ENCODE data around the gene SIRPB2.
"Not testable (repeated sequence)": the region's sequence is repeated elsewhere in the genome, so short reads cannot be mapped to it uniquely, and the experiment has no call there.

SIRPB2 gene

GRCh38 chr20:1500496-1500895, 9.3 kb upstream of the SIRPB2 start:
- DNase-seq (ENCODE audit: low spot score) (no peak), FAIRE-seq (no peak)

GRCh38 chr20:1499528-1500420, 8.6 kb upstream of the SIRPB2 start:
- DNase-seq (ENCODE audit: low spot score) (no peak), FAIRE-seq (no peak)

DNA sequence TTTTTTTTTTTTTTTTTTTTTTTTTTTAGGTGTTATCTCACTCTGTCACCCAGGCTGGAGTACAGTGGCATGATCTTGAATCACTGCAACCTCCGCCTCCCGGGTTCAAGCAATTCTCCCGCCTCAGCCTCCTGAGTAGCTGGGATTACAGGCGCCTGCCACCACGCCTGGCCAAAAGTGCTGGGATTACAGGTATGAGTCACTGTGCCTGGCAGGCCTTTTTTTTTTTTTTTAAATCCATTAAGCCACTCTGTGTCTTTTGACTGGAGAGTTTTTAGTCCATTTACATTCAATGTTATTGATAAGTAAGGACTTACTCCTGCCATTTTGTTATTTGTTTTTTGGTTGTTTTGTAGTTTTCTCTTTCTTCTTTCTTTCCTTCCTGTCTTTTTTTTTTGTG, 6.2 kb upstream of the SIRPB2 start:
- FAIRE-seq; DNase-seq (ENCODE audit: low spot score): not testable (repeated sequence)

- no peak for FAIRE-seq
- DNase-seq (ENCODE audit: low spot score): no peak
These were observed 5.7 kb upstream of the SIRPB2 start for GRCh38 chr20:1496930-1497329.

GRCh38 chr20:1494436-1494835, 3.2 kb upstream of the SIRPB2 start:
- no peak for DNase-seq (ENCODE audit: low spot score)
- no peak for FAIRE-seq

DNA sequence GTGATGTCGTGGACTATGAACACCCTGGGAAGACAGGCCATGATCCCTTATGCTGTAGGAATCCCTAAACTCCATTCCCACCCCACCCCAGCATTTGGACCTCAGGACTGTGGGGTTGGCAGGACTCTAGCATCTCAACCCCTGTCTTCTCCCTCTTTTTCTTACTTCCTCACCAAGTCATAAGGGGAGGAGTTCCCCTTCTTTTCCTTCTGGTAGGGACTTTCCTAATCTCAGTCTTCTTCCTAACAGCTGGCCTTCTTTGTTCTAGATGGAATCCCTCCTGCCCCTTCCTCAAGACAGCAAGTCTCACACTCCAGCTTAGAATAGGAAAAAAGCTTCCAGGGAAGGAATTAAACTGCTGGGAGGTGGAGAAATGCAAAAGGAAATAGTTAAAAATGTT, 2.3 kb upstream of the SIRPB2 start:
- FAIRE-seq: no peak

DNA sequence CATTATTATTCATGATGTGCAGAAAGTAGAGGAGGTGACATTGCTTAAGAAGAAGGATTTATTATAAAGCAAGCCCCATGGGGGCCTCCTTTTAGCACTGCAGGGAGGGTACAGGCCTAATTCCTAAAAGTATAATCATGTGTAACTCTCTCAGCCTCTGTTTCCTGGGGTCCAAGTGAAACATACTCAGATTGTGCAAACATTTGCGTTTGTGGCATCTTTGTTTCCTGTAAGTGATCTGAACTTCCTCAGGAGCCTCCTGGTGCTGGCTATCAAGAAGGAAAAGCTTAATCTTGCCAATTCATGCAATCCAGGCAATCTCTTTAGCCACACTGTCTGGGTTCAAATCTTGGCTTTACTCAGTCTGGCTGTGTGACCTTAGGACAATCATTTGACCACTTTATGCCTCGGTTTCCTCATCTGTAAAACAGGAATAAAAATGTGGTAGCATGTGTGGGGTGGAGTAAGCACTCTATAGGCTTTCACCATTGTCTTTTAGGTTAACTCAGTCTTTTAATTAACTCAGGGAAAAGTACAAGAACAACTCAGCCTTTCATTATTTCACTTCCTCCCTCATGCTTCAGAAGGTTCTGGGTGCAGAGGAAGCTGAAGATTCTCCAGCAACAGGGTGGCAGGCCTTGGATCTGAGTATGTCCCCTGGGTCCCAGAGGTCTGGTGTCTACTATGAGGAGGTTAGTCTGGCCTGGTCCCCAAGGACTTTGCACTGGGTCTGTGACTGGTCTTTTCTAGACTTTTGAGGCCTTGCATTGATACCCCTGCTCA, 831 bp upstream of the SIRPB2 start:
- FAIRE-seq (no peak), DNase-seq (ENCODE audit: low spot score) (no peak)

More for the DNA sequence above, 2.3 kb upstream of the SIRPB2 start:
- DNase-seq (ENCODE audit: low spot score): no peak

DNA sequence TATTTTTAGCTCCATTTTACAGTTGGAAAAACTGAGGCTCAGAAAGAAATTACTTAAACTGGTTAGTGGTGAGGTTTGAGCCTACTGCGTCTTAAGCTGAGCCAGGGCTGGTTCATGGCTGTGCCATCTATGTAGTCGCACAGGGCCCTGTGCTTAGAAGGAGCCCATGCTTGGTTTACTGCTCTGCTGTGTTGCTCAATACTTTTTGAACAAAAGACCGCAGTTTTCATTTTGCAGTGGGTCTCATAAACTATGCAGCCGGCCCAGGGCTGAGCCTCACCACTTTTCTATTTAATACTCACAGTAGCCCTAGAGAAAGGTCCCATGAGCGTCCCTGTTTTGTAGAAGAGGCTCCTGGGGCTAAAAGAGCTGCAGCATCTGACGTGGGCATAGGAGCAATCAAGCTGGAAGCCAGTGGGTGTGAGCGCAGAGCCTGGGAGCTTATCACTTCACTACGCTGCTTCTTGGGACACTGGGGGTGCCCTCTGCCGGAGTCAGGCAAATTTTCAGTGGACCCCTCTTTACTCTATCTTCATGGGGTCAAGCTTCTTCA, 501 bp downstream of the SIRPB2 start:
- FAIRE-seq: no peak

GRCh38 chr20:1489764-1490436, 1.3 kb downstream of the SIRPB2 start:
- DNase-seq (ENCODE audit: low spot score): no peak
- no peak for FAIRE-seq

More for the DNA sequence above, 501 bp downstream of the SIRPB2 start:
- DNase-seq (ENCODE audit: low spot score): no peak

DNA sequence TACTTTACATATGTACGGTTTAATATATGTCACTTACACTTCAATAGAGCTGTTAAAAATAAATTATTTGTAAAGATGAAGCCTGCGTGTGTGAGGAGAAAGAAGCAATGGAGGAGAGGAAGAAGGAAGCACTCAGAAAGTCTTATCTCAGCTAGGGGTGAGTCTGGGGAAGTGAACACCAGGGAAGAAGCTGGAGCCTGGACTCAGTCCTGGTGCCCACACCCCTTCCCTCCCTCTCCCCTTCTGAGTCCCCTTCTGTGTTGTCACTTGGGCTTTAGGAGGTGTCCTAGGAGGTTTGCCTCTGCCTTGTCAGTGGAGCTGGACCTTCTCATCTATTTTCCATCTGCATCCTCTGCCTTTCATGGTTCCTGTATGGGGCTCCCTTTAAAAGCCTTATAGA, 1.9 kb downstream of the SIRPB2 start:
- DNase-seq (ENCODE audit: low spot score) (no peak), FAIRE-seq (no peak)

DNA sequence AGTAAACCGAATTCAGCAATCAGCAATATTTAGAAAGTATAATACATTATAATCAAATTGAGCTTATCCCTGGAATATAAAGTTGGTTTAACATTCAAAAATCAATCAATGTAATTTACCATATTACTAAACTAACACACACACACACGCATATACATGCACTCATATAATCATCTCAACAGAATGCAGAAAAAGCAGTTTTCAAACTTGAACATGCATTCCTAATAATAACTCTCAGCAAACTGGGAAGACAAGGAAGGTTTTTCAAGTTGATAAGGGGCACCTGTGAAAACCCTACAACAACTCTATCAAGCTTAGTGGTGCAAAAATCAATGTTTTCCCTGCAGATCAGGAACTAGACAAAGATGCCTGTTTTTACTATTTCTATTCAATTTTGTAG, 4.7 kb downstream of the SIRPB2 start:
- DNase-seq (ENCODE audit: low spot score): no peak
- FAIRE-seq: no peak

DNA sequence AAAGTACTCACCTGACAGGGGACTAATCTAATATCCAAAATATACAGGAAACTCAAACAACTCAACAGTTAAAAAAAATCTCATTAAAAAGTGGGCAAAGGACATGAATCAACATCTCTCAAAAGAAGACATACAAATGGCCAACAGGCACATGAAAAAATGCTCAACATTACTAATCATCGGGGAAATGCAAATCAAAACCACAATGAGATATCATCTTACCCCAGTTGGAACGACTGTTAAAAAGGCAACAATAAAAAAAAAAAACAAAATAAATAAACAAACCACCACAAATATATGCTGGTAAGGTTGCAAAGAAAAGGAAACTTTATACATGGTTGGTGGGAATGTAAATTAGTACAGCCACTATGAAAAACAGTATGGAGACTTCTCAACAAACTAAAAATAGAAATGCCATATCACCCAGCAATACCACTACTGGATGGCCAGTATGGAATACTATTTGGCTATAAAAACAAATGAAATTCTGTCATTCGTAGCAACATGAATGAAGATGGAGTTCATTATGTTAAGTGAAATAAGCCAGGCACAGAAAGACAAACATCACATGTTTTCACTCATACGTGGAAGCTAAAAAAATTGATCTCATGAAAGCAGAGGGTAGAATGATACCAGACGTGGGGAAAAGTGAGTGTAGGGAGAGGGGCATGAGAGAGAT, 6.6 kb downstream of the SIRPB2 start:
- DNase-seq (ENCODE audit: low spot score) (no peak), FAIRE-seq (no peak)

- FAIRE-seq: no peak
These were observed 11.2 kb downstream of the SIRPB2 start for GRCh38 chr20:1479831-1480595.

GRCh38 chr20:1478566-1478965, 12.7 kb downstream of the SIRPB2 start:
- FAIRE-seq: peak; percentile 39

More at GRCh38 chr20:1479831-1480595, 11.2 kb downstream of the SIRPB2 start:
- no peak for DNase-seq (ENCODE audit: low spot score)

DNA sequence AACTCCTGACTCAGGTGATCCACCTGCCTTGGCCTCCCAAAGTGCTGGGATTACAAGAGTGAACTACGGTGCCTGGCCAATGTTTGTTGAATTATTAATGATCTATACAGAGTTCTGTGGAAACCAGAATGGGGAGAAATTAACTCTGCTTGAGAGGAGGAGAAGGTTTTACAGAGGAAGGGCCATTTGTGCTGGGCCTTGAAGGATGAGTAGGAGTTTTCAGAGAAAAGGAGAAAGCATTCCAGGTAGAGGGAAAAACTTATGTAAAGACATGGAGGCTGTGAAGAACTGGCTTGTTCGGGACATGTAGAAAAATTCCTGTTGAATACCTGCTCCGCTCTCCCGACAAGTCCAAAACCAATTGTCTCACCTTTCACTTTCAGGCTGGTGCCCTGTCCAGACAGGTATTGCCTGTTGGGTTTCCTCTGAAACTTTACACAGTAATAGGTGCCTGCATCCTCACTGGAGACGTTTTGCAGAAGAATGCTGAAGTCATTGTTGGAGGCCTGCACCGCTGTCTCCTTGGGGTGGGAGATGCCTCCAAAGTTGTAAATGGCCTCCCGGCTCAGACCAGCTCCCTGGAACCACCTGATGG, 13.2 kb downstream of the SIRPB2 start:
- no peak for FAIRE-seq
- DNase-seq (ENCODE audit: low spot score): no peak

More at GRCh38 chr20:1478566-1478965, 12.7 kb downstream of the SIRPB2 start:
- DNase-seq (ENCODE audit: low spot score): peak; percentile 55

GRCh38 chr20:1474817-1475603, 16.2 kb downstream of the SIRPB2 start:
- no peak for DNase-seq (ENCODE audit: low spot score)
- FAIRE-seq: no peak

DNA sequence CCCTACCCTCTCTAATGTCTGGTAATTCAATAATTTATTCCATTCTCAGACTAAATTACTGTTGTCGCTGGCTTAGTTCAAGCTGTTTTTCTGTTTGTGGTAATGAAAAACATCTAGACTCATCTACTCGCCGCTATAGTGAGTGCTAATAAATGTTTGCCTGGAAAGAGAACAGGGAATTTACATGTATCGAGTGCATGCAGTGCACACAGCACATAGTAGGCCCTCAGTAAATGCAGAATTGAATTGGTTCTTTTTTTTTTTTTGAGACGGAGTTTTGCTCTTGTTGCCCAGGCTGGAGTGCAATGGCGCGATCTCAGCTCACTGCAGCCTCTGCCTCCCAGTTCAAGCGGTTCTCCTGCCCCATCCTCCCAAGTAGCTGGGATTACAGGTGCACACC, 16.9 kb downstream of the SIRPB2 start:
- FAIRE-seq: no peak

DNA sequence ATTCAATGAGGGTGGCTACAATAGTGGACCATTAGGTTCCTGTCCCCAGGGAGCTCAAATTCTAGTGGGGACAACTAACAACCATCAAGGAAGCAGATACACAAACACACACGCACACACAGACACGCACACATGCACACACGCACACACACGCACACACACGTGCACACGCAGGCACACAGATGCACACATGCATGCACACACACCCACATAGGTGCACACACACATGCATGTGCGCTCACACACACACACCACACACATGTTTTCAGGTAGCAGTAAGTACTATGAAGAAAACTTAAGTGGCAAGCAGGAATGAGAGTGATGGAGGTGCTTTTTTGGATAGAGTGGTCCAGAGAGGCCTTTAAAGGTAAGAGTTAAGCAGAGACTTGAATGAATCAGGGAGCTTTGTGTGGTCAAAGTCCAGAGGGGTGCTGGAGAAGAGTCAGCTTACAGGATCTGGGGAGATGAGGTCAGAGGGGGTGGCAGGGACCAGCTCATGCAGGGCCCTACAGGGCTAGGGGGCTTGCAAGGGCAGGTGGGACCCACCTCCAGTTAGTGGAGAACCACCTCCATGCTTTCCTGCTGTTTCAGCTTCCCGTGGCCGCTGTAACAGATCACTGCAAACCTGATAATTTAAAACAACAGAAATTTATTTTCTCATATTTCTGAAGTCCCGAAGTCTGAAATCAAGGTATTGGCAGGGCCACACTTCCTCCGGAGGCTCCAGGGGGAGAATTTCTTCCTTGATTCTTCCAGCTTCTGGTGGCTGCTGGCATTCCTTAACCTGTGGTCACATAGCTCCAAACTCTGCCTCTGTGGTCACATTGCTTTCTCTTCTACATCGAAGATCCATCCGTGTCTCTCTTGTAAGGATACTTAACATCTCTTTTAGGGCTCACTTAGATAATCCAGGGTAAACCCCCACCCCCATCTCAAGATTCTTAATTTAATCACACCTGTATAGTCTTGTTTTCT, 17.7 kb downstream of the SIRPB2 start:
- no peak for FAIRE-seq
- no peak for DNase-seq (ENCODE audit: low spot score)

More for the DNA sequence above, 16.9 kb downstream of the SIRPB2 start:
- DNase-seq (ENCODE audit: low spot score): no peak
